RKO (cell line): ENCODE measurements around the gene RXFP3.

Experiments
- DNase-seq: peaks from one replicate; pipeline ENCODE4 v3.0.0-alpha.2; 2016; ENCODE audit warnings: low spot score

The RXFP3 gene

GRCh38 chr5:33981408-33982162 lies 45.4 kb downstream of the RXFP3 start:
- no peak for DNase-seq

DNA sequence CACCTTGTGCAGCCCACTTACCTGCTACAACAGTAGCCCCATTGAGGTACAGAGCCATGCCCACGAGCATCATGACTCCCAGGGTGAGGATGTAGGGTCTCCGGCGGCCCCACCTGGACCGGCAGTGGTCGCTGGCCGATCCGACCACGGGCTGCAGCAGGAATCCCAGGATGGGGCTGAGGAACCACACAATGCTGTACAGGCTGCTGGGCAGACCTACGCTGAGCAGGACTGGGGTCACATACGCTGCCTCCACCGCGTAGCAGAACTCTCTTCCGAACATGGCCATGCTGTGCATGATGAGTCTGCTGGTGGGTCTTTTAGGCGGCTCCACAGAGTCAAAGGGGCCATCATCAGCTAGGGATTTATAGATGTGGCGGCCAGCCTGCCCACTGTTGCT lies 48.0 kb downstream of the RXFP3 start:
- DNase-seq: no peak

DNA sequence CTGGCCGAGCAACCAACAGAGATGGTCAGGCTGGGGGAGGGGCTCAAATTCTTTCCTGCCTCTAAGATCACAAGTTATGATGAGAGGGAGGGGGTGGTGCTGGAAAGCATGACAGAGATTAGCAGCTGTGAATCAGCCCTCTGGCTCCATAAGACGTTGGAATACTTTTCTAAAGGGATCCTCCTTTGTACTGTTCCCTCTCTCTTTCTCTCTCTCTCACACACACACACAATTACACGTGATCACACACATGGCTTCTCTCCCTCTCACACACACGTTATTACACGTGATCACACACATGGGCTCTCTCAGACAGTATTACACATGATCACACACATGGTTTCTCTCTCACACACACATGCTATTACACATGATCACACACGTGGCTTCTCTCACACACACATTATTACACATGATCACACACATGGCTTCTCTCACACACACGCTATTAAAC lies 48.5 kb downstream of the RXFP3 start, which contains the start of gene SLC45A2:
TSS of gene SLC45A2 (minus strand) at position 23 of the 454 bp plus-strand sequence. CDS start 110 bp downstream, outside the sequence.
- no peak for DNase-seq

DNA sequence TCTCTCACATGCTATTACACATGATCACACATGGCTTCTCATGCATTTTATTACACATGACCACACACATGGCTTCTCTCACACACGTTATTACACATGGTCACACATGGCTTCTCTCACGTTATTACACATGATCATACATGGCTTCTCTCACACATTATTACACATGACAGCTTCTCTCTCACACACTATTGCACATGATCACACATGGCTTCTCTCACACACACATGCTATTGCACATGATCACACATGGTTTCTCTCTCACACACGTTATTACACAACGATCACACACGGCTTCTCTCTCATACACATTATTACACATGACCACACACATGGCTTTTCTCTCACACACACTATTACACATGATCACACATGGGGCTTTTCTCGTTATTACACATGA lies 49.3 kb downstream of the RXFP3 start:
- DNase-seq: no peak
